Breast epithelium (tissue), 3 donors: ENCODE measurements around the gene ESYT2.

Experiments used
- POLR2A ChIP-seq: fragments of 450-650 bp; IDR thresholded peaks from one replicate; pipeline ENCODE4 v1.6.1; 2016; ENCODE audit warnings: antibody characterized with exemption, mild to moderate bottlenecking, moderate library complexity
- POLR2AphosphoS5 ChIP-seq, 3 donors: sonication (generic); formaldehyde crosslinking; IDR thresholded peaks; one replicate each; pipeline ENCODE4 v1.6.1; 2017; ENCODE audit warnings: antibody characterized with exemption in 3 of 3
- TF ChIP-seq, protein P1 (sequence below), 3 donors: fragments of 450-650 bp; IDR thresholded peaks; one replicate each; pipeline ENCODE4 v1.5.1; 2016 to 2017; ENCODE audit warnings: antibody characterized with exemption in 3 of 3, mild to moderate bottlenecking in 3 of 3, moderate library complexity in 3 of 3

DNA sequence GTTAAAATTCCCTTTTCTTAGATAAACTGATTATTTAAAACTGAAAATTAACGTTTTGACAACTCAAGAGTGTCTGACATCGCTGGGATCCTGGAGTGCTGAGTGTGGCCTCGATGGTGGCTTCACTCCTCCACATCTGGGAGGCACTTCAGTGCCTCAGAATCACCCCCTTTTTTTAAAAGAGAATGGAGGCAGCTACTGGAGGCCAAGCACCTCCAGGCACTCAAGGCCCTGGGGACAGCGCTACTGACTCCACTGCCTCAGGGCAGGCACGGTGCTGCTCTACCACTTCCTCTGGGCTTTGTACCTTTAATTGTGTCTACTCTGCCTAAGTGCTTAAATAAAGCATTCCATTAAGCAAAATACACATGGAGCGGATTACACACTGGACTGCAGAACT lies 97.5 kb downstream of the ESYT2 start:
- TF ChIP-seq, protein P1, sequence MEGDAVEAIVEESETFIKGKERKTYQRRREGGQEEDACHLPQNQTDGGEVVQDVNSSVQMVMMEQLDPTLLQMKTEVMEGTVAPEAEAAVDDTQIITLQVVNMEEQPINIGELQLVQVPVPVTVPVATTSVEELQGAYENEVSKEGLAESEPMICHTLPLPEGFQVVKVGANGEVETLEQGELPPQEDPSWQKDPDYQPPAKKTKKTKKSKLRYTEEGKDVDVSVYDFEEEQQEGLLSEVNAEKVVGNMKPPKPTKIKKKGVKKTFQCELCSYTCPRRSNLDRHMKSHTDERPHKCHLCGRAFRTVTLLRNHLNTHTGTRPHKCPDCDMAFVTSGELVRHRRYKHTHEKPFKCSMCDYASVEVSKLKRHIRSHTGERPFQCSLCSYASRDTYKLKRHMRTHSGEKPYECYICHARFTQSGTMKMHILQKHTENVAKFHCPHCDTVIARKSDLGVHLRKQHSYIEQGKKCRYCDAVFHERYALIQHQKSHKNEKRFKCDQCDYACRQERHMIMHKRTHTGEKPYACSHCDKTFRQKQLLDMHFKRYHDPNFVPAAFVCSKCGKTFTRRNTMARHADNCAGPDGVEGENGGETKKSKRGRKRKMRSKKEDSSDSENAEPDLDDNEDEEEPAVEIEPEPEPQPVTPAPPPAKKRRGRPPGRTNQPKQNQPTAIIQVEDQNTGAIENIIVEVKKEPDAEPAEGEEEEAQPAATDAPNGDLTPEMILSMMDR (IDR thresholded peaks at IDR 0.05), result no peak
- TF ChIP-seq POLR2AphosphoS5 (IDR thresholded peaks at IDR 0.05), result no peak
- no peak for TF ChIP-seq POLR2A
